ENCODE data around the gene MACC1.

The MACC1 gene

DNA sequence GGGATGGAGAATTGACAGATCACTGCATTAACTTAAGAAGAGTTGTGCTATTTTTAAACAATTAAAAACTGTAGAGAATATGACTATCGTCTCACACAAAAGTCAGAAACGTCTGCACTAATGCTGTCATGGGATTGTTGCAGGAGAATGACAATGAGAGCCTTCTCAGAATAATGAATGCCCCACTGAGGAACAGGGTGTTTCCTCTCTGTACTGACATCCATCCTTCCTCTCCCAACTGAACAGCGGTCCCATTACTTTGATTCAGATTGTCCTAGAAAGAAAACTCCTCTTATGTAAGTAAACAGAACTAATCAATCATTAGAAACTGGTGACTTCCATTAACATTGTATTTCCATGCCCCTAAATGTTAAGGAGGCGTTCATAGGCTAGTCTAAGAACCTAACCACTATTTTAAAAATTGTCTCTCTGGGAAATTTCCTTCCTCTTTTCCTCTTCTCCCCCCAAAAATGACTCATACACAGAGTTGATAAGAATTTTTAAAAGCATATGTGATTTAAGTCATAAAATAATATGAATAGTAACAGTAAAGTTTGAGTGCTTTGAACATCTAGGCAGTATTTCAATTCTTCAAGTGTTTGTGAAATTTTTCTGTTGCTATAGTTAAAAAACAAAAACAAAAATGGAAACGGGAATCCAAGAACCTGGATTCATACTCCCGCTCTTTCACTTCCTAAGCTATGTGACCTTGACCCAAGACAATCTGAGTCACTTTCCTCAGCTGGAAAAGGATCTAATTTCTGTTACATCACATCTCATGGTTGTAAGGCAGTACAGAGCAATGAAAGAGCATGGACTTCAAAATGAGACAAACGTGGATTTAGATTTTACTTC lies 12.7 kb upstream of the MACC1 start:
- TF ChIP-seq, protein P1, sequence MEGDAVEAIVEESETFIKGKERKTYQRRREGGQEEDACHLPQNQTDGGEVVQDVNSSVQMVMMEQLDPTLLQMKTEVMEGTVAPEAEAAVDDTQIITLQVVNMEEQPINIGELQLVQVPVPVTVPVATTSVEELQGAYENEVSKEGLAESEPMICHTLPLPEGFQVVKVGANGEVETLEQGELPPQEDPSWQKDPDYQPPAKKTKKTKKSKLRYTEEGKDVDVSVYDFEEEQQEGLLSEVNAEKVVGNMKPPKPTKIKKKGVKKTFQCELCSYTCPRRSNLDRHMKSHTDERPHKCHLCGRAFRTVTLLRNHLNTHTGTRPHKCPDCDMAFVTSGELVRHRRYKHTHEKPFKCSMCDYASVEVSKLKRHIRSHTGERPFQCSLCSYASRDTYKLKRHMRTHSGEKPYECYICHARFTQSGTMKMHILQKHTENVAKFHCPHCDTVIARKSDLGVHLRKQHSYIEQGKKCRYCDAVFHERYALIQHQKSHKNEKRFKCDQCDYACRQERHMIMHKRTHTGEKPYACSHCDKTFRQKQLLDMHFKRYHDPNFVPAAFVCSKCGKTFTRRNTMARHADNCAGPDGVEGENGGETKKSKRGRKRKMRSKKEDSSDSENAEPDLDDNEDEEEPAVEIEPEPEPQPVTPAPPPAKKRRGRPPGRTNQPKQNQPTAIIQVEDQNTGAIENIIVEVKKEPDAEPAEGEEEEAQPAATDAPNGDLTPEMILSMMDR (conservative IDR thresholded peaks at IDR 0.05) = no peak
- no peak overlapping the region for H3K27ac ChIP-seq

DNA sequence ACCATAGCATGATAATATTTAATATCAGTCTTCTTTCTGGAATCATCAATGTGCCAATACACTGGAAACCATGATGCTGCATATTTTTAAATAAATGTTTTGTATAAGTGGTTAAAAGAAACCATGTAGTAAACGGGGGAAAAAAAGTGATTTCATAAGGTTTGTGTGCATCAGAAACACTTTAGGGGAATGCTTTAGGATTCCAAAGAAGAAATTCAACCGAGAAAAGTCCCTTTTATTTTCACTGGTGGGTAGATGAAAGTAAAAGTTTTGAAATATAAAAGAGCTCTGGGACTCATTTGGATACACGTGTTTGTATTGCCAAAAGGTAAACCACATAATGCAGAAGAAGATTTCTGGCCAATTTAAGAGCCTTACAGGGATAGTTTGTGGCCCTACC lies 11.9 kb upstream of the MACC1 start:
- TF ChIP-seq, protein P1 (conservative IDR thresholded peaks at IDR 0.05) = no peak
- no peak overlapping the region for H3K27ac ChIP-seq

DNA sequence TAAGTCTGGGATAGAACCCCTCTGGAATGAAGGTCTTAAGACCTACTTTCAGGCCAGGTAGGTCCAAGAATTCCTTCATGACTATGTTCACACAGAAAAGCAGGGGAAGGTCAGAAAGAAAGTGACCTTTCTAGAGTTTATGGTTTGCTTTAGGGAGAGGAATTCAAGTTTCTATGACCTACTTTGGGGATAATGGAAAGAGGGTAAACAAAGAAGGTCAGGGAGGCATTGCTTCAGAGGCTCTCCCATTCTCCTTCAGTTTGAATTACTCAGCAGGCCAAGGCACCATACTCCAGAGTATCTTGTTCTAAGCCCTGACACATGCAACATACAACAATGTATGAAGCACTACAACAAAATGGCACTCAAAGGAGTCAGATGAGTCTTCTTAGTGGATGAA lies 11.5 kb upstream of the MACC1 start:
- TF ChIP-seq, protein P1 (conservative IDR thresholded peaks at IDR 0.05) = no peak
- no peak overlapping the region; the same call in 1 of the 2 replicates for H3K27ac ChIP-seq

DNA sequence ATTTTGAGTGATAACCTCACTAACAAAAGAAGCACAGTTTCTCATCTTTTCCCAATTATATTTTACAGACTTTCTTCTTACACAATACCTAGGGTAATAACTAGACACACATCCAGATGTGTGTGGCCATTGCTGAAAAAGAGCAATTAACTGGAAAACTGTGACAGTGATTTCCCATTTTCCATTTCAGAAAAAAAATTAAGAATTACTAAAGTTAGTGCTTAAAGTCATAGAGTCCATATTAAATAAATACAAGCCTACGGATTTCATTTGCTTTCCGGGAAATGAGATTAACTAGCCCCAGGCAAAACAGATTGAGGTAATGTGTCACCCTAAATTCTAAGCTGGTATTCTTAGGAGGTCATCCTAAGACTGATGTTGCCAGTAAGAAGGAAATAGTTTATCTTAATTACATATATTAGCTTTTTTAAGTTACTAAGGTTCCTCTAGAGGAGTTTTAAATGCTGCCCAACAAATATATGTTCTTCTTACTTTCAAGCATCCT lies 10.2 kb upstream of the MACC1 start:
- peak overlapping the region; percentile 59 for H3K27ac ChIP-seq
- TF ChIP-seq, protein P1 (conservative IDR thresholded peaks at IDR 0.05) = no peak

DNA sequence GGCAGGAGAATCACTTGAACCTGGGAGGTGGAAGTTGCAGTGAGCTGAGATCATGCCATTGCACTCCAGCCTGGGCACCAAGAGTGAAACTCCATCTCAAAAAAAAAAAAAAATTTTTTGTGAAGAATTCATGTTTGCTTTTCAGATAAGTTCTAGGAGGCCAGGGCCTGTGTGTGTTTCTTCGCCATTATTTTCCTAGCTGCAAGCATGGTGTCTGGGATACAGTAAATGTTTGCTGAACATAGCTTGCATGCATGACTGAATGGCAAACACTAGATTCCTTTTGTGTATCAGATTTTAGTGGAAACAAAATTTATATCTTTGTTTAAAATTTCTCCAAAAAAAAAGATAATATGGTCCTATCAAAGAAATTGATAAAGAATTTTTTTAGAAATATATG lies 9.7 kb upstream of the MACC1 start:
- H3K27ac ChIP-seq = peak overlapping the region; percentile 59
- TF ChIP-seq, protein P1 (conservative IDR thresholded peaks at IDR 0.05) = no peak

DNA sequence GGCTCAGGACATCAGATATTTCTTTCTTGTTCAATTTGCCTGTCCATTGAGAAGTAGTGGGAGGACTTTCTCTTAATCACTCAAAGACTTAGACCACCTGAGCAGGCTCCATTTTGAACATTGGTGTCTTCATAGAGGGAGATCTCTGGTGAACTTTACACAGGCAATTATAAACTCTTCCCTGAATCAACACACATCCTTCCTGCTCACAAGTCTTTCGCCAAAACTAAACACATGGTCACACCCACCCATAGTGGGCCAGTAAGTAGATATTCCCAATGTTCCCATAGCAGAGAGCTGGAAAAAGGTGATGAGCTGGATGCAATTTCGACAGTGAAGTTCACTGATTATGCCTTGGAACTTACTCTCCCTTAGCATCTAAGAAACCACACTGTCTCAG lies 8.2 kb upstream of the MACC1 start:
- no peak overlapping the region for H3K27ac ChIP-seq
- TF ChIP-seq, protein P1 (conservative IDR thresholded peaks at IDR 0.05) = no peak

DNA sequence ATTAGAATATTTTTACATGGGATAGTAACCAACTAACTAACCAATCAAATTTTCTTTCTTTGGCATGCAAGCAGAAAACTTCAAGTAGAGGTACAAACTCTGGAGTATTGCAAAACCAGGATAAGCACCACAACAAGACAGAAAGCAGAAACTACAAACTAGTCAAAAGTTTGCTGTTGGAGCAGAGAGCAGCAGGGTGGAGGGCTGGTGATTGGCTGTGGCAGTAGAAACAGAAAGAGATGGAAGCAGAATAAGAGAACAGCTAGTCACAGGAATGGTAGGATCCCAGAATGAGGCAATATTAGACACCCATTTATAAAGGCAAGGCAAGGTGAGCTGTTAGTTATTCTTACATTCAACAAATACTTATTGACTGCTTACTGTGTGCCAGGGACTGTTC lies 6.8 kb upstream of the MACC1 start:
- TF ChIP-seq, protein P1 (conservative IDR thresholded peaks at IDR 0.05) = no peak
- H3K27ac ChIP-seq = no peak overlapping the region

Data from VCaP (cell line).